HCT116 (cell line): ENCODE data around the gene NUP54. TPM values are rescaled to one million over a fixed set of nuclear protein-coding genes. Genes with fewer than 3 reads are reported as not detected.

Experiments used
- ATAC-seq: fragments of 200-7000 bp; cut with Tn5 transposase; 2 replicates; pipeline ENCODE4 v1.9.1; 2020; ENCODE audit warnings: mild to moderate bottlenecking, moderate library complexity
- BruUV-seq: library from RNA; stranded (reverse); fragments of 400-500 nt; replicated peaks from 2 replicates; lab custom pipeline; 2021; lab: Mats Ljungman, UMichigan
- CTCF ChIA-PET: fragments of 300-600 bp; sonication (Branson Sonifier 250); formaldehyde crosslinking; loops from one replicate; lab custom pipeline; 2021; ENCODE audit warnings: antibody characterized with exemption; lab: Charles Lee
- POLR2A ChIA-PET: fragments of 300-600, 350-600 bp; sonication (Branson Sonifier 250); formaldehyde crosslinking; loops from one replicate; lab custom pipeline; 2021; ENCODE audit warnings: antibody characterized with exemption; lab: Charles Lee
- RAD21 ChIA-PET, 2 experiments: fragments of 300-600 bp; sonication (Branson Sonifier 250); formaldehyde crosslinking; loops; one replicate each; lab custom pipeline; 2023; ENCODE audit warnings: low total read pairs in 2 of 2; ENCODE audit not compliant: uncharacterized antibody in 2 of 2, unreplicated experiment in 2 of 2, low non-redundant PET in 1 of 2; lab: Charles Lee
- DNase-seq: peaks from one replicate; pipeline ENCODE4 v3.0.0-alpha.2; 2010; ENCODE audit warnings: low read depth, low spot score
- H2AFZ ChIP-seq: fragments of 200-600 bp; shearing (Covaris generic), sonication (generic); 2 replicates; pipeline ENCODE4 v1.6.1; 2017; ENCODE audit warnings: low read depth, mixed run types, mixed read lengths, antibody characterized with exemption, low read length; ENCODE audit not compliant: poor library complexity, severe bottlenecking
- H3K27ac ChIP-seq: 2 replicates; pipeline ENCODE4 v1.5.1; 2012; ENCODE audit warnings: low read depth, low read length
- H3K27me3 ChIP-seq: fragments of 200-600 bp; sonication (generic); 2 replicates; pipeline ENCODE4 v1.6.1; 2016; ENCODE audit warnings: mixed run types, low read length, mixed read lengths; ENCODE audit not compliant: insufficient read depth
- H3K36me3 ChIP-seq, 2 experiments: fragments of 200-500 bp in 1 of 2; fragments of 200-600 bp in 1 of 2; sonication (Bioruptor generic) in 1 of 2; sonication (generic) in 1 of 2; 2 replicates each; pipeline versions ENCODE4 v1.5.1 to v1.6.1; 2014 to 2016; ENCODE audit warnings: low read length in 2 of 2, inconsistent platforms in 1 of 2, mixed read lengths in 1 of 2, mixed run types in 1 of 2; ENCODE audit not compliant: insufficient read depth in 2 of 2, control insufficient read depth in 1 of 2
- H3K4me1 ChIP-seq, 2 experiments: fragments of 200-600 bp in 1 of 2; sonication (generic) in 1 of 2; 2 replicates each; pipeline versions ENCODE4 v1.5.1 to v1.6.1; 2012 to 2017; ENCODE audit warnings: low read length in 2 of 2, inconsistent platforms in 1 of 2, mild to moderate bottlenecking in 1 of 2, mixed read lengths in 1 of 2, mixed run types in 1 of 2, moderate library complexity in 1 of 2; ENCODE audit not compliant: insufficient read depth in 2 of 2, control insufficient read depth in 1 of 2
- H3K4me2 ChIP-seq: fragments of 200-600 bp; sonication (generic); 2 replicates; pipeline ENCODE4 v1.6.1; 2017; ENCODE audit warnings: mixed run types, low read length, mixed read lengths
- H3K4me3 ChIP-seq, 2 experiments: fragments of 200-600 bp in 1 of 2; sonication (generic) in 1 of 2; replicated peaks in 1 of 2; 2 replicates each; pipeline ENCODE4 v1.5.1; 2011 to 2016; ENCODE audit warnings: low read length in 2 of 2, control low read depth in 1 of 2, low read depth in 1 of 2, mild to moderate bottlenecking in 1 of 2, mixed read lengths in 1 of 2, mixed run types in 1 of 2
- H3K79me2 ChIP-seq: fragments of 200-600 bp; sonication (generic); 2 replicates; pipeline ENCODE4 v1.6.1; 2017; ENCODE audit warnings: mild to moderate bottlenecking, mixed run types, low read length, moderate library complexity, mixed read lengths; ENCODE audit not compliant: insufficient read depth
- H3K9ac ChIP-seq: fragments of 200-600 bp; sonication (generic); 2 replicates; pipeline ENCODE4 v1.6.1; 2016; ENCODE audit warnings: low read length, mixed read lengths
- H3K9me2 ChIP-seq: fragments of 200-600 bp; sonication (generic), shearing (Covaris generic); 2 replicates; pipeline ENCODE4 v1.6.1; 2017; ENCODE audit warnings: mixed run types, mild to moderate bottlenecking, moderate library complexity; ENCODE audit not compliant: insufficient read depth
- H3K9me3 ChIP-seq, 2 experiments: fragments of 200-500 bp in 1 of 2; fragments of 200-600 bp in 1 of 2; sonication (Bioruptor generic) in 1 of 2; sonication (generic) in 1 of 2; 2 replicates each; pipeline ENCODE4 v1.6.1; 2014 to 2017; ENCODE audit warnings: low read length in 2 of 2, mixed read lengths in 2 of 2, inconsistent platforms in 1 of 2, low read depth in 1 of 2, mild to moderate bottlenecking in 1 of 2, mixed run types in 1 of 2, moderate library complexity in 1 of 2; ENCODE audit not compliant: control insufficient read depth in 1 of 2, insufficient read depth in 1 of 2
- H4K20me1 ChIP-seq: fragments of 200-600 bp; sonication (generic), shearing (Covaris generic); 2 replicates; pipeline ENCODE4 v1.6.1; 2017; ENCODE audit warnings: mixed run types, mild to moderate bottlenecking, moderate library complexity; ENCODE audit not compliant: insufficient read depth
- CBX3 ChIP-seq: IDR thresholded peaks from 2 replicates; pipeline ENCODE4 v1.6.1; 2012; ENCODE audit warnings: low read depth
- CEBPB ChIP-seq: IDR thresholded peaks from 2 replicates; pipeline ENCODE4 v1.6.1; 2012; ENCODE audit warnings: low read depth
- EGR1 ChIP-seq: IDR thresholded peaks from 2 replicates; pipeline ENCODE4 v1.6.1; 2012; ENCODE audit warnings: low read depth
- ELF1 ChIP-seq: IDR thresholded peaks from 2 replicates; pipeline ENCODE4 v1.6.1; 2012; ENCODE audit warnings: low read depth, borderline replicate concordance
- EZH2 ChIP-seq: fragments of 200-600 bp; sonication (generic); IDR thresholded peaks from 2 replicates; pipeline ENCODE4 v1.6.1; 2017; ENCODE audit warnings: antibody characterized with exemption, mixed run types
- EZH2phosphoT487 ChIP-seq: fragments of 200-600 bp; IDR thresholded peaks from 2 replicates; pipeline ENCODE4 v1.6.1; 2018; ENCODE audit warnings: antibody characterized with exemption, borderline replicate concordance
- FOSL1 ChIP-seq: IDR thresholded peaks from 2 replicates; pipeline ENCODE4 v1.6.1; 2012; ENCODE audit warnings: low read depth
- MAX ChIP-seq: IDR thresholded peaks from 2 replicates; pipeline ENCODE4 v1.6.1; 2012
- POLR2A ChIP-seq: IDR thresholded peaks from 2 replicates; pipeline ENCODE4 v1.7.0; 2011; ENCODE audit warnings: borderline replicate concordance; ENCODE audit not compliant: insufficient read depth, insufficient read length; ENCODE audit errors: extremely low read depth
- POLR2AphosphoS5 ChIP-seq: IDR thresholded peaks from 2 replicates; pipeline ENCODE4 v1.6.1; 2011; ENCODE audit warnings: mild to moderate bottlenecking, low read depth, low read length, moderate library complexity
- RAD21 ChIP-seq: IDR thresholded peaks from 2 replicates; pipeline ENCODE4 v1.6.1; 2012; ENCODE audit warnings: low read depth, mild to moderate bottlenecking
- SIN3A ChIP-seq: IDR thresholded peaks from 2 replicates; pipeline ENCODE4 v1.6.1; 2012; ENCODE audit warnings: low read depth
- SP1 ChIP-seq: IDR thresholded peaks from 2 replicates; pipeline ENCODE4 v1.6.1; 2012; ENCODE audit warnings: low read depth
- SRF ChIP-seq: IDR thresholded peaks from 2 replicates; pipeline ENCODE4 v1.6.1; 2012; ENCODE audit warnings: low read depth
- TCF7L2 ChIP-seq: IDR thresholded peaks from 2 replicates; pipeline ENCODE4 v1.7.0; 2011; ENCODE audit warnings: borderline replicate concordance, inconsistent platforms; ENCODE audit not compliant: insufficient read depth, insufficient read length; ENCODE audit errors: extremely low read depth
- YY1 ChIP-seq: IDR thresholded peaks from 2 replicates; pipeline ENCODE4 v1.6.1; 2011; ENCODE audit warnings: low read length, low read depth, moderate library complexity, mild to moderate bottlenecking; ENCODE audit not compliant: insufficient replicate concordance; ENCODE audit errors: extremely low read depth
- ZFX ChIP-seq: fragments of 450-650 bp; IDR thresholded peaks from 2 replicates; pipeline ENCODE4 v1.6.1; 2017
- intact Hi-C: fragments of 100-400 bp; cut with micrococcal nuclease; formaldehyde crosslinking; loops from 2 replicates; pipeline ENCODE4 v1.10.0; 2022
- total RNA-seq: library from RNA; stranded (reverse); gene quantifications from one replicate; pipeline ENCODE4 v1.2.1, GENCODE V29; 2021; ENCODE audit not compliant: unreplicated experiment
- TF ChIP-seq, protein P1 (sequence below): IDR thresholded peaks from 2 replicates; pipeline ENCODE4 v1.6.1; 2011; ENCODE audit warnings: mild to moderate bottlenecking, low read length, moderate library complexity; ENCODE audit not compliant: insufficient replicate concordance; ENCODE audit errors: extremely low read depth

Gene NUP54
- total RNA-seq, 1 experiment from 2014 or later = 53.9 TPM

DNA sequence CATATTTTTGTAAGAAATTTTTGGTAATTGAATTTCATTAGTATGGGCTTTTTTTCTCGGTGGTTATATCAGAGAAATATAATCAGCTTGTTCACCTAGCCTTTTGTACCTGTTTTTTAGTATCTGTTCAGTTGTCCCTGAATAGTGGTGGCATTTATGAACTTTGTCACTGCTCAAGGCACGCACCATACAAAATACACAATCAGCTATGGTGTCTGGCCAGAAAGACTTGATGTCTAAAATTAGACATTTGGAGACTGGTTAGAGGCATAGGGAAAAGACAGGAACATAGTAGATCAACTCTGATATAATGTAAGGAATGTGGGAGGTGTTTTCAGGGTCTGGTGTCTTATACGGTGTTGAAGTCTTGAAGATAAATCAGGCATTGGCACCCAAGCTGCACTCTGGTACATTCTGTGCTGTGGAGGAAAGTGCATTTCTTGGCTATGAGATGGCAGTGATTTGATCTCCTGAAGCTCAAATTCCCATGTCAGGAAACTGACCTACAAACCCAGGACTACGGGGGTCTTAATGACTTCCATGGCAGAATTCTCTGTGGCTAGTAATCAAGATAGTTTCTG is 70.1 kb downstream of the NUP54 start:
- ChIA-PET RAD21 (no interaction called here), CTCF (interaction anchor here (2.4 kb wide), 1 partner anchor 9 kb away, joined by 7 read pairs; no protein-coding TSS in a partner anchor), POLR2A (no interaction called here)
- ATAC-seq (no peak), DNase-seq (no peak)
- Histone ChIP-seq H3K9ac (no peak overlapping the region), H3K4me3 (no peak overlapping the region), H2AFZ (no peak overlapping the region), H3K79me2 (no peaks in the 10 kb centered on the region), H3K4me2 (no peak overlapping the region), H3K9me2 (no peaks in the 10 kb centered on the region), H3K27me3 (no peaks in the 10 kb centered on the region), H3K9me3 (no peaks in the 10 kb centered on the region), H4K20me1 (no peaks in the 10 kb centered on the region), H3K27ac (no peak overlapping the region), H3K36me3 (no peaks in the 10 kb centered on the region), H3K4me1 (no peaks in the 10 kb centered on the region)
- no TSS peak for BruUV-seq
- intact Hi-C loops = no loop called here
- TF ChIP-seq ELF1 = no peak
- TF ChIP-seq, protein P1, sequence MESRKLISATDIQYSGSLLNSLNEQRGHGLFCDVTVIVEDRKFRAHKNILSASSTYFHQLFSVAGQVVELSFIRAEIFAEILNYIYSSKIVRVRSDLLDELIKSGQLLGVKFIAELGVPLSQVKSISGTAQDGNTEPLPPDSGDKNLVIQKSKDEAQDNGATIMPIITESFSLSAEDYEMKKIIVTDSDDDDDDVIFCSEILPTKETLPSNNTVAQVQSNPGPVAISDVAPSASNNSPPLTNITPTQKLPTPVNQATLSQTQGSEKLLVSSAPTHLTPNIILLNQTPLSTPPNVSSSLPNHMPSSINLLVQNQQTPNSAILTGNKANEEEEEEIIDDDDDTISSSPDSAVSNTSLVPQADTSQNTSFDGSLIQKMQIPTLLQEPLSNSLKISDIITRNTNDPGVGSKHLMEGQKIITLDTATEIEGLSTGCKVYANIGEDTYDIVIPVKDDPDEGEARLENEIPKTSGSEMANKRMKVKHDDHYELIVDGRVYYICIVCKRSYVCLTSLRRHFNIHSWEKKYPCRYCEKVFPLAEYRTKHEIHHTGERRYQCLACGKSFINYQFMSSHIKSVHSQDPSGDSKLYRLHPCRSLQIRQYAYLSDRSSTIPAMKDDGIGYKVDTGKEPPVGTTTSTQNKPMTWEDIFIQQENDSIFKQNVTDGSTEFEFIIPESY = no peak
- no peak for TF ChIP-seq YY1
- no peak for TF ChIP-seq ZFX
- no peak for TF ChIP-seq SRF
- TF ChIP-seq MAX = no peak
- no peak for TF ChIP-seq CBX3
- TF ChIP-seq EZH2phosphoT487 = no peak
- no peak for TF ChIP-seq EZH2
- no peak for TF ChIP-seq RAD21
- TF ChIP-seq EGR1 = no peak
- no peak for TF ChIP-seq CEBPB
- TF ChIP-seq FOSL1 = no peak
- TF ChIP-seq POLR2A = no peak
- no peak for TF ChIP-seq TCF7L2
- no peak for TF ChIP-seq SIN3A
- TF ChIP-seq POLR2AphosphoS5 = no peak
- TF ChIP-seq SP1 = no peak
